GM23338 (cell line): Measurements from ENCODE around the gene NDST1.

ENCODE experiments used
- CTCF ChIP-seq, 2 experiments: fragments of 200-600 bp in 1 of 2; sonication (generic) in 1 of 2; conservative IDR thresholded peaks; 2 replicates each; pipeline versions ENCODE4 v1.5.1 to v1.6.1; 2016 to 2017; ENCODE audit warnings: antibody characterized with exemption in 2 of 2, low read depth in 2 of 2, mild to moderate bottlenecking in 2 of 2, moderate library complexity in 1 of 2
- EZH2 ChIP-seq: fragments of 200-600 bp; sonication (generic); IDR thresholded peaks from one replicate; pipeline ENCODE4 v1.8.0; 2017; ENCODE audit warnings: antibody characterized with exemption, mild to moderate bottlenecking, low read depth; ENCODE audit not compliant: unreplicated experiment
- EZH2phosphoT487 ChIP-seq: fragments of 200-600 bp; sonication (generic); IDR thresholded peaks from one replicate; pipeline ENCODE4 v1.8.1; 2018; ENCODE audit warnings: antibody characterized with exemption; ENCODE audit not compliant: unreplicated experiment
- POLR2AphosphoS5 ChIP-seq: IDR thresholded peaks from 2 replicates; pipeline ENCODE4 v1.6.1; 2016; ENCODE audit warnings: antibody characterized with exemption, low read depth

GRCh38 chr5:150561571-150562275 lies 53.8 kb downstream of the NDST1 start:
- TF ChIP-seq EZH2phosphoT487 (no peak), CTCF (conservative IDR thresholded peaks at IDR 0.05; ENCODE audit: low read depth in 2 of 2) (no peak), POLR2AphosphoS5 (no peak), EZH2 (no peak)
